ENCODE data around the gene DDR2. TPM values are rescaled to one million over a fixed set of nuclear protein-coding genes. Genes with fewer than 3 reads are reported as not detected.
A peak's percentile ranks its signal among the peaks of the same experiment; 100 is the strongest.

DDR2 gene
- total and polyA plus RNA-seq, 8 donors = 1.4 to 14.6 (median 3.3) TPM

DNA sequence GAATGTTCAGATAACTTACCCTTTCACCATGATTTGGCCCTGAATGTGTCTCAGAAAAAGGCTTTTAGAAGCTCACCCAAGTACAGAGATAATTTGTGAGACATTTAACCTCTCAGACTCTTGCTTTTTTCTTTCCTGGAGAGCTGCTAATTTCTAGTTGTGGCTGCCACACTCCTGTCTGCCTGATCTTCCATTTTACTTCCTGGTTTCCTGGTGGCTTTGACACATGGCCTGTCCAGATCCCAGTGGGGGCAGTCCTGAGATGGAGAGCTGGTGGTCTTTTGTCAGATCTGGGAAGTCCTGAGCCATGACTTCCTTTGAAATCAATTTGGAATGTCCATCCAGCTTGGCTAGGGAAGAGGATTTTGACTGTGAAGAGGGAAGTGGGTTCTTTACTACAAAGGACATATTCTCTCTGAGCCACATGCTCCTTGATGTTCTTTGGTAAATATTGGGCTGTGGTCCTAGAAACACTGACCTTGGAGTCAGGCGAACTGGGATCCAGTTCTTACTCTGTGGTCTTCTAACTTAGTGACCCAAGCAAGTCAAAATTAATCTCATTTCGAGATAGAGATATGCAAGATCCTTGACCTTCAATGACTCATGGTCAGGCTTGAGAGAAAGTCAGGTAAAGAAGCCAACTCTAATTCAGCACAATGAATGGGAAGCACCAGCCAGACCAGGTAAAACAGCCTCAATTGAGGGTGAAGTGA, 80.2 kb downstream of the DDR2 start:
- FAIRE-seq (no peak), ATAC-seq (peak; percentile 74 to 92 (median 82)), DNase-seq (peak in 3 of 6 donors; percentile 38 to 42 (median 42))
- Histone ChIP-seq H3K4me1 (peaks cover 0 to 26% (median 8%) of the 10 kb centered on the region in 3 donors), H3K9me3 (no peaks in the 10 kb centered on the region), H3K27ac (peak overlapping the region in 3 of 4 donors; percentile 4 to 72 (median 69)), H3K36me3 (no peaks in the 10 kb centered on the region), H3K4me3 (no peak overlapping the region), H3K27me3 (no peaks in the 10 kb centered on the region)
- 17 to 23% methylated on average over 2 of the region's 2 CpGs for WGBS, 2 donors
- intact Hi-C loops (cut with DNase I) = no loop called here
- TF ChIP-seq, protein P1, sequence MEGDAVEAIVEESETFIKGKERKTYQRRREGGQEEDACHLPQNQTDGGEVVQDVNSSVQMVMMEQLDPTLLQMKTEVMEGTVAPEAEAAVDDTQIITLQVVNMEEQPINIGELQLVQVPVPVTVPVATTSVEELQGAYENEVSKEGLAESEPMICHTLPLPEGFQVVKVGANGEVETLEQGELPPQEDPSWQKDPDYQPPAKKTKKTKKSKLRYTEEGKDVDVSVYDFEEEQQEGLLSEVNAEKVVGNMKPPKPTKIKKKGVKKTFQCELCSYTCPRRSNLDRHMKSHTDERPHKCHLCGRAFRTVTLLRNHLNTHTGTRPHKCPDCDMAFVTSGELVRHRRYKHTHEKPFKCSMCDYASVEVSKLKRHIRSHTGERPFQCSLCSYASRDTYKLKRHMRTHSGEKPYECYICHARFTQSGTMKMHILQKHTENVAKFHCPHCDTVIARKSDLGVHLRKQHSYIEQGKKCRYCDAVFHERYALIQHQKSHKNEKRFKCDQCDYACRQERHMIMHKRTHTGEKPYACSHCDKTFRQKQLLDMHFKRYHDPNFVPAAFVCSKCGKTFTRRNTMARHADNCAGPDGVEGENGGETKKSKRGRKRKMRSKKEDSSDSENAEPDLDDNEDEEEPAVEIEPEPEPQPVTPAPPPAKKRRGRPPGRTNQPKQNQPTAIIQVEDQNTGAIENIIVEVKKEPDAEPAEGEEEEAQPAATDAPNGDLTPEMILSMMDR (IDR thresholded peaks at IDR 0.05) = no peak

DNA sequence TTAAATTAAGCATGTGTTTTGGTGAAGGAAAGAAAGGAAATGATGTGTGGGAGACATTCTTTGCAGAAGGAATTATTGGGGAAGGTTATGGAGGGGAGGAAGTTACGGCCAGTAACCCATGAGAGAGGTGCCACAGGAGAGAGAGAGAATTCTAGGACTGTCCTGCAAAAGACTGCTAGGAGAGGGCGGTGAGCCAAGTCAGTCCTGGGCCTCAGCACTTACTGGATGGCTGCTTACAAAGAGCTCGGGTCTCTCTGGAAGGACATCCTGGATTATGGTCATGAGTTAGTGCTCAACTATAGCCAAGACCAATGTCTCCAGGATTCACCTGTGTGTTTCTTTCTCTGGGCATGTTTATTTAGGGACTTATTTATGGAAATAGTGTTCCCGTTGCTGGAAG, 83.9 kb downstream of the DDR2 start:
- no peaks in the 10 kb centered on the region for H3K36me3 ChIP-seq
- ATAC-seq (no peak), DNase-seq (no peak), FAIRE-seq (no peak)
- 80 to 86% methylated on average over 4 of the region's 4 CpGs for WGBS, 2 donors
- H3K27ac ChIP-seq = no peak overlapping the region
- TF ChIP-seq, protein P1 (IDR thresholded peaks at IDR 0.05) = no peak
- H3K4me3 ChIP-seq = no peak overlapping the region
- intact Hi-C loops (cut with DNase I) = no loop called here
- H3K27me3 ChIP-seq = no peaks in the 10 kb centered on the region
- peaks cover 0 to 23% (median 8%) of the 10 kb centered on the region in 3 donors for H3K4me1 ChIP-seq
- H3K9me3 ChIP-seq = no peaks in the 10 kb centered on the region

DNA sequence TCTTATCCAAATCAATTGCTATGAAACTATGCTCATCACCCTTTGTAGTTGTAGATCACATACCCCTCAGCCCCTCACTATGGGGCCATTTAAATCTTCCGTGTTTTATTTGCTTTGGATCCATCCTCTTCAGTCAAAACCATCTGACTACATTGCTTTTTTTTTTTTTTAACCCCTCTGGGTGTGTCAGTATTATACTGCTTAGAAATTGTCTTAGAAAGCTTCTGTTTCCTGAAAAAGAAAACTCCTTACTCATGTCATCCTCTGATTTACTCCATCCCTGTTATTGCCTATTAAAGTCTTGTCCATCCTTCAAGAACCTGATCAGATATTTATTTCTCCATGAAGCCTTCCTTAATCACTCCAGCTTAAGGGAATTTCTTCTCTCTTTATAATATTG, 84.3 kb downstream of the DDR2 start:
- no peaks in the 10 kb centered on the region for H3K27me3 ChIP-seq
- intact Hi-C loops (cut with DNase I) = no loop called here
- ATAC-seq = no peak
- H3K4me1 ChIP-seq = peaks cover 0 to 21% (median 8%) of the 10 kb centered on the region in 3 donors
- TF ChIP-seq, protein P1 (IDR thresholded peaks at IDR 0.05) = no peak
- no peak for FAIRE-seq
- 50 to 71% methylated on average over 1 of the region's 1 CpG for WGBS, 2 donors
- no peak overlapping the region for H3K4me3 ChIP-seq
- no peak overlapping the region for H3K27ac ChIP-seq
- H3K9me3 ChIP-seq = no peaks in the 10 kb centered on the region
- H3K36me3 ChIP-seq = no peaks in the 10 kb centered on the region
- DNase-seq = no peak

DNA sequence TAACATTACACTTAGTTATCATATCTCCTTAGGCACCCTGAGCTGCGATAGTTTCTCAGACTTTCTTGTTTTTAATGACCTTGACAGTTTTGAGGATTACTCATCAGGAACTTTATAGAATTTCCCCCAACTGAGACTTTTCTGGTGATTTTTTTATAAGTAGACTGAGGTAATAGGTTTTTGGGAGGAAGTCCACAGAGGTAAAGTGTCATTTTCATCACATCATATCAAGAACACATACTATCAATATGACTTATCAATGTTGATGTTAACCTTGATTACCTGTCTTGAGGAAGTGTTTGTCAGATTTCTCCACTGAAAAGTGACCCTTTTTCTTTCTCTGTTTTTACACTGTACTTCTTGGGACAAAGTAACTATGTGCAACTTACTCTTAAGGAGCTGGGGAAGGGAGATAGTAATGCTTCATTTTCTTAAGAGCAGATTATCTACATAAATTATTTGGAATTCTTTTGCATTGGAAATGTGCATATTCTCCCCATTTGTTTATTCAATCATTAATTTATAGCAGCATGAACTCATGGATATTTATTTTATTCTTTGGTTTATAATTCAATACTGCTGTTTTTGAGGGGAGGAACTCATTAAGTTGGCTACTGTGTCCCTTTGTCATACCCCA, 85.4 kb downstream of the DDR2 start:
- H3K9me3 ChIP-seq = no peaks in the 10 kb centered on the region
- ATAC-seq = no peak
- DNase-seq = no peak
- TF ChIP-seq, protein P1 (IDR thresholded peaks at IDR 0.05) = no peak
- H3K4me1 ChIP-seq = peaks cover 0 to 10% (median 6%) of the 10 kb centered on the region in 3 donors
- intact Hi-C loops (cut with DNase I) = no loop called here
- no peaks in the 10 kb centered on the region for H3K36me3 ChIP-seq
- H3K4me3 ChIP-seq = no peak overlapping the region
- no peak overlapping the region for H3K27ac ChIP-seq
- WGBS, 2 donors = 72 to 81% methylated on average over 1 of the region's 1 CpG
- FAIRE-seq = no peak
- H3K27me3 ChIP-seq = no peaks in the 10 kb centered on the region

DNA sequence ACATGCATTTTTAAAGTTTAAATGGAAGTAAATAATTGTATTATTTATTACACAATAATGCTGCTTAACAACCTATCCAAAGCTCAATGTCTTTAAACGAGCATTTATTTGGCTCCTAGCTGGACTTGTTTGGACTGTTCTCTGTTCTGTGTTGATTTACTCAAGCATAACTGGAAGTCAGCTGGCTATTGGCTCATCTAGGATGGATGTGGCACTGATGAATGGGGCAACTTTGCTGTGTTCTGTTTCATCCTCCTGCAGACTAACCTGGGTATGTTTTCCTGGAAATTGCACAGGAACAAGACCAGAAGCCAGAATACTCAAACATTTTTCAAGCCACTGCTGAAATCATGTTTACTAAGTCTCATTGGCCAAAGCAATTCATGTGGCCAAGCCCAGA, 87.4 kb downstream of the DDR2 start:
- Histone ChIP-seq H3K27ac (no peak overlapping the region), H3K27me3 (no peaks in the 10 kb centered on the region), H3K4me3 (no peak overlapping the region), H3K36me3 (no peaks in the 10 kb centered on the region), H3K9me3 (no peaks in the 10 kb centered on the region), H3K4me1 (no peaks in the 10 kb centered on the region)
- no peak for ATAC-seq
- intact Hi-C loops (cut with DNase I) = no loop called here
- no peak for FAIRE-seq
- WGBS, 2 donors = 48 to 62% methylated on average over 1 of the region's 1 CpG
- TF ChIP-seq, protein P1 (IDR thresholded peaks at IDR 0.05) = no peak
- DNase-seq = no peak

Data from pancreas (tissue), 10 donors.